Measurements from ENCODE around the gene HIP1R. TPM values are rescaled to one million over a fixed set of nuclear protein-coding genes. Genes with fewer than 3 reads are reported as not detected.

The HIP1R gene
- total and polyA plus RNA-seq, 2 of the 8 experiments (the other 6 are each of a cell fraction or from before 2014, with no cell fraction given), result 11.2 to 14.5 TPM

DNA sequence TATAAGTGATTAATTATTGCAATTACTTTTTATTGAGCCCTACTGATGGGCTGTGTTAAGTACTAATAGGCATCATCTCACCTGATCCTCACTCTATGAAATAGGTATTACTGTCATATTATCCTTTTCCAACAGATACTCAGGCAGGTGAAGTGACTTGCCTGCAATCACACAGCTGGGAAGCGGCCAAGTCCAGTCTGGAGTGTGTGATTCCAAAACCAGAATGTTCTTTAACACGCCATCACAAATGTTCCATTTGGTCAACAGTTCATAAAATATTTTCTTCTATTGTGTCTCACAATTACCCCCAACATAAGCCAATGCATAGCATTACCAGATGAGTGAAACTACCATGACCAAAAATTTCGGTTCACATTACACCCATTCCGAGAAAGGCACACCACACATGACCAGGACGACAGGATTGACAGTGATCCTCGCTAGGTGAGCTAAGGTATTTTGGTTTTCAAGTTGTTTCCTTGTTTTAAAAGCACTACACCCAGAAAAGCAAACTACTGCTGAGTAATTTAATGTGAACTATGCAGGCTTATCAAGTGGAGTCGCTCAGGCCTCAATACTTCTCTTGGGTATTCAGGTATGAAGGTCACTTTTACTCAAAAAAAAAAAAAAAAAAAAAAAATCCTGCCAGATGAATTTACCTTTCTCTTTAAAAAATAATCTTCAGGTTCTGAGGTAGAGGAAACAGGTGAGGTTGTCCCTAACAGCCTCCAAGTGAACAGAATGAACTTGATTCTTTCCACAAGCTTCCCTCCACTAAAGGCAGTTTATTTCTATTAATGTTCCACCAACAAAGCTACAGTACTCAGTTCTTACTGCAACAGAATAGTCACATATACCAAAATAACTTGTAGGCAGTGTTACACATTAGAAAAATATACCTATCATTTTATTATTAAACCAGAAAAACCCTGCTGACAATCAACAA is 58.2 kb downstream of the HIP1R start (continued):
- TF ChIP-seq, protein P1, sequence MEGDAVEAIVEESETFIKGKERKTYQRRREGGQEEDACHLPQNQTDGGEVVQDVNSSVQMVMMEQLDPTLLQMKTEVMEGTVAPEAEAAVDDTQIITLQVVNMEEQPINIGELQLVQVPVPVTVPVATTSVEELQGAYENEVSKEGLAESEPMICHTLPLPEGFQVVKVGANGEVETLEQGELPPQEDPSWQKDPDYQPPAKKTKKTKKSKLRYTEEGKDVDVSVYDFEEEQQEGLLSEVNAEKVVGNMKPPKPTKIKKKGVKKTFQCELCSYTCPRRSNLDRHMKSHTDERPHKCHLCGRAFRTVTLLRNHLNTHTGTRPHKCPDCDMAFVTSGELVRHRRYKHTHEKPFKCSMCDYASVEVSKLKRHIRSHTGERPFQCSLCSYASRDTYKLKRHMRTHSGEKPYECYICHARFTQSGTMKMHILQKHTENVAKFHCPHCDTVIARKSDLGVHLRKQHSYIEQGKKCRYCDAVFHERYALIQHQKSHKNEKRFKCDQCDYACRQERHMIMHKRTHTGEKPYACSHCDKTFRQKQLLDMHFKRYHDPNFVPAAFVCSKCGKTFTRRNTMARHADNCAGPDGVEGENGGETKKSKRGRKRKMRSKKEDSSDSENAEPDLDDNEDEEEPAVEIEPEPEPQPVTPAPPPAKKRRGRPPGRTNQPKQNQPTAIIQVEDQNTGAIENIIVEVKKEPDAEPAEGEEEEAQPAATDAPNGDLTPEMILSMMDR (IDR thresholded peaks at IDR 0.05; ENCODE audit: control extremely low read depth in 1 of 3, insufficient read depth in 1 of 3, low read depth in 1 of 3, low read length in 3 of 3), result no peak
- TF ChIP-seq BACH1 (IDR thresholded peaks at IDR 0.05; ENCODE audit: low read length) (no peak), TEAD4 (IDR thresholded peaks at IDR 0.05; ENCODE audit: low read depth, low read length) (no peak), RBBP5 (IDR thresholded peaks at IDR 0.05; ENCODE audit: borderline replicate concordance, low read depth, low read length) (no peak), SRF (IDR thresholded peaks at IDR 0.05; ENCODE audit: low read depth, low read length) (no peak), NANOG (IDR thresholded peaks at IDR 0.05; ENCODE audit: insufficient read depth, low read depth, low read length, poor library complexity, severe bottlenecking) (no peak)
- TF ChIP-seq, protein P2, sequence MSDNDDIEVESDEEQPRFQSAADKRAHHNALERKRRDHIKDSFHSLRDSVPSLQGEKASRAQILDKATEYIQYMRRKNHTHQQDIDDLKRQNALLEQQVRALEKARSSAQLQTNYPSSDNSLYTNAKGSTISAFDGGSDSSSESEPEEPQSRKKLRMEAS (IDR thresholded peaks at IDR 0.05), result no peak
- TF ChIP-seq, protein P3, sequence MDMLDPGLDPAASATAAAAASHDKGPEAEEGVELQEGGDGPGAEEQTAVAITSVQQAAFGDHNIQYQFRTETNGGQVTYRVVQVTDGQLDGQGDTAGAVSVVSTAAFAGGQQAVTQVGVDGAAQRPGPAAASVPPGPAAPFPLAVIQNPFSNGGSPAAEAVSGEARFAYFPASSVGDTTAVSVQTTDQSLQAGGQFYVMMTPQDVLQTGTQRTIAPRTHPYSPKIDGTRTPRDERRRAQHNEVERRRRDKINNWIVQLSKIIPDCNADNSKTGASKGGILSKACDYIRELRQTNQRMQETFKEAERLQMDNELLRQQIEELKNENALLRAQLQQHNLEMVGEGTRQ (IDR thresholded peaks at IDR 0.05; ENCODE audit: low read length), result no peak
